Activated naive CD8-positive, alpha-beta T cell treated with anti-CD3 and anti-CD28 coated beads, Interleukin-2, amount 10 ng/mL, durations not matched to agents 7 days and 5 days (primary cell): ENCODE data around the gene SYCE3. TPM values are rescaled to one million over a fixed set of nuclear protein-coding genes. Genes with fewer than 3 reads are reported as not detected.
A peak's percentile ranks its signal among the peaks of the same experiment; 100 is the strongest.

Source experiments
- ATAC-seq: fragments of 150-1000 bp; cut with Tn5 transposase; one replicate; pipeline ENCODE4 v1.10.0; 2021; ENCODE audit warnings: low read depth, moderate library complexity
- POLR2A ChIA-PET: fragments of 350-600 bp; sonication (Branson Sonifier 250); formaldehyde crosslinking; loops from one replicate; lab custom pipeline; 2021; ENCODE audit warnings: antibody characterized with exemption; lab: Charles Lee
- DNase-seq: peaks from one replicate; pipeline ENCODE4 v3.0.0; 2021
- H3K27ac Mint-ChIP-seq: one replicate; pipeline ENCODE4 v1.8.0; 2022; ENCODE audit warnings: mild to moderate bottlenecking, mixed read lengths
- H3K27me3 Mint-ChIP-seq: one replicate; pipeline ENCODE4 v1.8.0; 2022; ENCODE audit warnings: mild to moderate bottlenecking, moderate library complexity, mixed read lengths
- H3K36me3 Mint-ChIP-seq: one replicate; pipeline ENCODE4 v1.8.0; 2021; ENCODE audit warnings: mild to moderate bottlenecking, mixed read lengths
- H3K4me1 Mint-ChIP-seq: one replicate; pipeline ENCODE4 v1.8.0; 2021; ENCODE audit warnings: mixed read lengths
- H3K4me3 Mint-ChIP-seq: one replicate; pipeline ENCODE4 v1.8.0; 2022; ENCODE audit warnings: mild to moderate bottlenecking, moderate library complexity, mixed read lengths
- H3K9me3 Mint-ChIP-seq: one replicate; pipeline ENCODE4 v1.8.0; 2021; ENCODE audit warnings: mixed read lengths
- total RNA-seq, 2 experiments: library from RNA; stranded (reverse); gene quantifications; one replicate each; pipeline ENCODE4 v1.2.3, GENCODE V29; 2021

SYCE3 gene
- total RNA-seq, 2 experiments from 2014 or later = 0.79 to 1.1 TPM

DNA sequence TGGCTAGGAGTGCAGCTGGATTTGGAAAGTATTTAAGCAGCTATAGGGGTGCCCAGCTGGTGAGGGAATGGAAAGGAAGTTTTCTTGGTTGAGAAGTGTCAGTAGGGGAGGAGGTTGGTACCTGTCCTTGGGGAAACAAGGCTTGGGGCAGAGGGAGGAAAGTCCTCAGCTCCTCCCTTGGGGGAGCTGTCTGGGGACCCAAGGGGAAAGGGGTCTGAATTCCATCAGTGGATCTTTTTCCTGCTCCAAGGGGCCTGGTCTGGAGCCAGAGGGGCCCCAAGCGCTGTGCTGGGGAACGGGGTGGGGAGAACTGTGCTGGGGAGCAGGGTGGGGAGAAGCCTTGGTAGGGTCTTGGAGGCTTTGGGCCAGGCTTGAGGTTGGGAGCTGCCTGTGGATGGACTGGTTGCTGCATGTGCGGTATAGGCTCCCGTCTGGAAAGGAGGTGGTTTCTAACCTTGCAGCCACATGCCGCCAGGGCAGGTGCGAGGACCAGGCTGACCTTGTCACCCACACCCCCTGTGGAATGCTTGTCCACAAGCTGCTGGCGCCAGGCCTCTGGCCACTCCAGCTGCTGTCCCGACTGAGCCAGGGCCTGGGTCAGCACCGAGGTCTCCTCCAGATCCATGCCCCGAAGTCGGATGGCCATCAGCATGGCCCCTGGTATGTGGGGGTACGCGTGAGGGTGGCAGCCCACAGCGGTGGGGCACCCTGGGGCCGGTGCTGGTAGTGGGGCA is 33.9 kb downstream of the SYCE3 start:
- peak overlapping the region; percentile 94 for H3K27ac Mint-ChIP-seq
- no peaks in the 10 kb centered on the region for H3K9me3 Mint-ChIP-seq
- H3K4me1 Mint-ChIP-seq = peaks cover 40% of the 10 kb centered on the region
- peak; percentile 52 for DNase-seq
- H3K36me3 Mint-ChIP-seq = peaks cover 24% of the 10 kb centered on the region
- POLR2A ChIA-PET = interaction anchor here (1.1 to 13.0 kb wide), 9 partner anchors 11 to 278 kb away, joined by 3 to 300 read pairs (median 93); partner anchors contain the start of genes CHKB, CPT1B, HDAC10 and KLHDC7B
- no peaks in the 10 kb centered on the region for H3K27me3 Mint-ChIP-seq
- ATAC-seq = no peak
- H3K4me3 Mint-ChIP-seq = peak overlapping the region; percentile 84

DNA sequence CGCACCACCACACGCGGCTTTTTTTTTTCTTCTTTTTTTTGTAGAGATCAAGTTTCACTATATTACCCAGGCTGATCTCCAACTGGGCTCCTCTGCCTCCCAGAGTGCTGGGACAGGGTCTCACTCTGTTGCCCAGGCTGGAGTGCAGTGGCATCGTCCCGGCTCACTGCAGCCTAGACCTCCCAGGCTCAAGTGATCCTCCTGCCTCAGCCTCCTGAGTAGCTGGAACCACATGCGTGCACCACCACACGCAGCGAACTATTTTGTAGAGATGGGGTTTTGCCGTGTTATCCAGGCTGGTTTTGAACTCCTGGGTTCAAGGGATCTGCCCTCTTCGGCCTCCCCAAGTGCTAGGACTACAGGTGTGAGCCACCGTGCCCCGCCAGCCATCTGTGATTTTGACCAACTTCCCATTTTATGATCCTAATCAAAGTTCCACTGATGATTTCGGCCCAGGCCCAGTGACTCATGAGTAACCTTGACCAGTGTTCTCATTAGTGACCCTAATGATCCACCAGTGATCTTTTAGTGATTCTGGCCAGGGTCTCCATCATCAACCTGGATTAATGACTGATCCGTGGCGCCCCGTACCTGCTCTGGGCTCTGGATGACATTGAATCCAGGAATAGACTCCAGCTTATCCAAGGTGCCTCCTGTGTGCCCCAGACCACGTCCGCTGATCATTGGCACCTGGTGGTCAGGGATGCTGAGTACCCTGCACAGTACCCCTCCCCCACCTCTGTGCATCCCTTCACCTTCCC is 34.6 kb downstream of the SYCE3 start:
- peaks cover 22% of the 10 kb centered on the region for H3K36me3 Mint-ChIP-seq
- peak overlapping the region; percentile 84 for H3K4me3 Mint-ChIP-seq
- ATAC-seq (no peak), DNase-seq (no peak)
- no peaks in the 10 kb centered on the region for H3K9me3 Mint-ChIP-seq
- H3K4me1 Mint-ChIP-seq = peaks cover 37% of the 10 kb centered on the region
- no peaks in the 10 kb centered on the region for H3K27me3 Mint-ChIP-seq
- peak overlapping the region; percentile 94 for H3K27ac Mint-ChIP-seq
- POLR2A ChIA-PET = interaction anchor here (1.0 to 13.0 kb wide), 9 partner anchors 12 to 277 kb away, joined by 3 to 300 read pairs (median 93); partner anchors contain the start of genes CHKB, CPT1B, HDAC10 and KLHDC7B

DNA sequence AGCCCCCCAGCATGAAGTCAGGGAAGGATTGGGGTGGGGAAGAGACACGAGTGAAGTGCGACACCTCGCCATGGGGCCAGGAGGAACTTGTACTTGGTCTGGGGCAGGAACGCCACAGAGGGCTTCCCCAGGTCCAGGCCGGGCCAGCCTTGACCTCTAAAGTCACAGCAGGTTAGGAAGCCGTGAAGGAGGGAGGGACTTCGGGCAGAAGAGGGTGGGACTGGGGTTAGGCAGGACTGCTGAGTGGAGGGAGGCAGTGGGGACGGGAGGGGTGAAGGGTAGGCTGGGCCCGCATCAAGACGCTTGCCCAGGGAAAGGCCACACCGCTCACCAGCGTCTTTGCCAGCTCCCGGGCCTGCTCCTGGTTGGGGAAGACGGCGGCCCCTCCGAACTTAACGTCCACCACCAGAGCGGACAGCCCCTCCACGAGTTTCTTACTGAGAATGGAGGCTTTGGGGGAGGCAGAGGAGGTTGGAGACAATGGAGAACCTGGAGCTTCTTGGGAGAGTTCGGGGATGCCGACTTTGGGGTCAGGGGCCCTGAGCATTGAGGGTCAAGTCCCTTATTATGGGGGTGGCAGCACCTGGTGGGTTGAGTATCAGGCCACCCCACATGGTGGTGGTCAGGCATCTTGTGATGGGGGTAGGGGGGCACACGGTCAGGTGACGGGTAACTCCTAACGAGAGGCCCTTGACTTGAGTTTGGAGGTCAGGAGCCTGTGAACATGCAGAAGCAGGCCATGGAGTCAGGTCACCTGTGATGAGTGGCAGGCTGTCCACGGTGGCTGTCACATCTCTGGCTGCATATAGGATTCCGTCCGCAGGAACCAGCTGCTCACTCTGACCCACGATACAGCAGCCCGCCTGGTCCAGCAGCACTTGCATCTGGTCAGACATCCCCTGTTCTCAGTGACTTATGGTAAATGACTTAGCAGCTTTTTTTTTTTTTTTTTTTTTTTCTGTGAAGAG is 35.6 kb downstream of the SYCE3 start:
- Mint-ChIP-seq H3K36me3 (peaks cover 21% of the 10 kb centered on the region), H3K4me1 (peaks cover 30% of the 10 kb centered on the region), H3K9me3 (no peaks in the 10 kb centered on the region), H3K4me3 (peak overlapping the region; percentile 84), H3K27ac (peak overlapping the region; percentile 94), H3K27me3 (no peaks in the 10 kb centered on the region)
- DNase-seq (peak; percentile 55), ATAC-seq (no peak)
- POLR2A ChIA-PET = interaction anchor here (0.6 to 13.0 kb wide), 12 partner anchors 13 to 233 kb away, joined by 3 to 300 read pairs (median 25); partner anchors contain the start of genes ARSA, CHKB, CPT1B and KLHDC7B

DNA sequence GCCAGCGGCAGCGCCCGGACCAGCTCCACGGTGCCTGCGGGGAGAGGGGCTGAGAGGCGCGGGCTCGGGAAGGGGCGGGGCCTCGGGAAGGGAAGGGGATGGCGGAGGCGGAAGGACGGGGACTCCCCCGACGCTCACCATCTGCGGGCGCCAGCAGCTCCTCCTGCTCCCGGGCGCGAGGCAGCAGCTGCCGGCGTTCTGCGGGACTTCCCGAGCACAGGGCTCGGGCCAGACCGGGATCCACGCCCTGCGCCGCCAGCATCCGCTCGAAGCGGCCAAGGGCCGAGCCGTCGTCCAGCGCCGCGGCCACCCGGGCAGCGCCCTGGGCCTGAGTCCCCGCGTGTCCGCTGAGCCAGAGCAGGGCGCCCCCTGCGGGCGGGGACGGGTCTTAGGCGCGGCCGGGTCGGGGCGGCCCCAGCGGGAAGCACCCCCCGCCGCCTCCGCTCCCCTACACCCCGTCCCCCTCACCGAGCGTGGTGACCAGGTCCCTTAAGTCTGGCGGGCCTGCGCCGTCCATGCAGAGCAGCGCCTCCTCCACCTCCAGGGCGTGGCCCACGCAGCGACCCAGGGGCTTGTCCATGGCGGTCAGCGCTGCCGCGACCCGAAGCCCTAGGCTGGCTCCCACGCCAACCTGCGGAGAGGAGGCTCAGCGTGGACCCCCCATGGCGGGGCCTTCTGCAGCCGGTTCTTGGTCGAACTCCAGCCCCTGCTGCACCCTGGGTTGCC is 36.4 kb downstream of the SYCE3 start:
- POLR2A ChIA-PET = interaction anchor here (0.7 to 13.0 kb wide), 35 partner anchors 9 to 712 kb away, joined by 3 to 300 read pairs (median 7); partner anchors contain the start of genes ARSA, CHKB, CPT1B and HDAC10
- peaks cover 21% of the 10 kb centered on the region for H3K36me3 Mint-ChIP-seq
- peak; percentile 40 for ATAC-seq
- H3K27me3 Mint-ChIP-seq = no peaks in the 10 kb centered on the region
- H3K4me1 Mint-ChIP-seq = peaks cover 30% of the 10 kb centered on the region
- H3K9me3 Mint-ChIP-seq = no peaks in the 10 kb centered on the region
- peak overlapping the region; percentile 94 for H3K27ac Mint-ChIP-seq
- DNase-seq = peak; percentile 91
- peak overlapping the region; percentile 84 for H3K4me3 Mint-ChIP-seq

DNA sequence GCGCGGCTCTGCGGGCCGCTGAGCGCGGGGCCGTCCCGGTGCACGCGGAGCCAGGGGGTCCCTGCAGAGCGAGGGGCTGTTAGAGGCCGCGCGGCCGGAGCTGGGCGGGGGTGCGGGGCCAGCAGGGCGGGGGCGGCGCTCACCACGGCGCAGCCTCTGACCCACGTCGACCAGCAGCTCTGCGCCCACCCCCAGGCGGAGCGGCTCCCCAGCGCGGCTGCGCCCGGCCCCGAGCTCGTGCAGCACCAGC is 36.9 kb downstream of the SYCE3 start:
- Mint-ChIP-seq H3K36me3 (peaks cover 22% of the 10 kb centered on the region), H3K27ac (peak overlapping the region; percentile 95), H3K4me1 (peaks cover 30% of the 10 kb centered on the region), H3K9me3 (no peaks in the 10 kb centered on the region), H3K4me3 (peak overlapping the region; percentile 96), H3K27me3 (no peaks in the 10 kb centered on the region)
- ATAC-seq = no peak
- no peak for DNase-seq
- POLR2A ChIA-PET = interaction anchor here (0.7 to 13.0 kb wide), 37 partner anchors 8 to 711 kb away, joined by 3 to 300 read pairs (median 6); partner anchors contain the start of genes ADM2, ARSA, CHKB and CPT1B

DNA sequence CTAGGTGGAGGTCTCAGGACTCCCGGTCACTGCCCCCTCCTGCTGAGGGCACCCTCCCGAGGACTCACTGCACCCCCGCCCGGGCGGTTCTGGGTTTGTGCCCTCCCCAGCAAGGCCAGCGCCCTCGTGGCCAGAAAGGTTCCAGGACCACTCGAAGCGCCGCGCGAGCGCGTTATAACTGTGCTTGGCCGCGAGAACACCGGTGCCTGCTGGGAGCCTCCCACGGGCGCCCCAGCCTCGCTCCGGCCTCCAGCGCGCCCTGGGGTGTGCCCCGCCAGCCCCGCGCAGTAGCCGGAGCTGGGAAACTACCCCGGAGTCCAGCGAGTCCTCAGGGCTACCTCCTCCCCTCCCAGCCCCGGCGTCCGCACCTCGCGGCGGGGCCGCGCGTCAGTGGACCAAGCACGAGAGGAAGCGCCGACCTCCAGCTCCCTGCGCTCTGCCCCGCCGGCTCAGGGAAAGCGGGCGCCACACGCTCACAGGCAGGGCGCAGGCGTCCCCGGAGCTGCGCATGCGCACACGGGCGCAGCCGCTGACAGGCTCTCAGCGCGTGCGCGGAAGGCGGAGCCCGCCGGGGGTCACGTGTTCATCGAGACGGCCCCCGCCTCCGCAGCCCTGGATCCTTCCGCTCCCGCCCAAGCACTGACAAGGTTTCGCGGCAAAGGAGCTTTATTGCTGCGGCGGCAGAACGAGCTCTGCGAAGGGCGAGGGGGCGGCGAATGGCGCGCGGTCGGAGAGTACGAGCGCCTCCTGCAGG is 37.4 kb downstream of the SYCE3 start, which contains the start of gene SCO2:
Gene SCO2, minus strand, starts transcription at position 495 of the 754 bp plus-strand sequence. CDS start 1,187 bp downstream, outside the sequence.
- H3K4me1 Mint-ChIP-seq = peaks cover 30% of the 10 kb centered on the region
- POLR2A ChIA-PET = interaction anchor here (0.7 to 13.0 kb wide), 39 partner anchors 8 to 711 kb away, joined by 3 to 300 read pairs (median 6); partner anchors contain the start of genes ADM2, ARSA, CHKB and CPT1B
- H3K9me3 Mint-ChIP-seq = no peaks in the 10 kb centered on the region
- peak within 1 kb of the TSS; percentile 95 for H3K27ac Mint-ChIP-seq
- DNase-seq = peak; percentile 99
- H3K36me3 Mint-ChIP-seq = peaks cover 22% of the 10 kb centered on the region
- ATAC-seq = peak; percentile 57
- no peaks in the 10 kb centered on the region for H3K27me3 Mint-ChIP-seq
- H3K4me3 Mint-ChIP-seq = peak within 1 kb of the TSS; percentile 96

DNA sequence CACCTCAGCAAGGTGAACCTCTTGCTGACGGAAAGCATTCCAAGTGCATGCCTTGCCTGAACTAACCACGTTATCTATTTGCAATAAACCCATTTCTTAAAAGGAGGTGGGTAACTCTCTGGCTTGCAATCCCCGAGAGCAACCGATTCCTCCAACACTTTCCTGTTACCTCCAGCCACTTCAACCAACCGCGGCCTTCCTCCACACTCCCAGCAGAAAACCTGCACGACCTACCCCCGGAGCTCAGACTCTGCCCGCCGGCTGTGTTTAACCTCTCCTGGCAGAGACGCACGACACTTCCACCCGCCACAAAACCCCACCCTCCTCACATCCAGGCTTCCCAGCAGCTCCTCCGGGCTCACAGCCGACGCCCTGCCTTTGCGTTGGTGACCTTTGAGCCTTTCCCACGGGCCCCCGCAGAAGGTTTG is 38.0 kb downstream of the SYCE3 start:
- POLR2A ChIA-PET = interaction anchor here (0.8 to 13.0 kb wide), 23 partner anchors 10 to 316 kb away, joined by 3 to 300 read pairs (median 7); partner anchors contain the start of genes ADM2, CHKB, CPT1B and HDAC10
- H3K27me3 Mint-ChIP-seq = no peaks in the 10 kb centered on the region
- peak overlapping the region; percentile 95 for H3K27ac Mint-ChIP-seq
- DNase-seq = no peak
- no peaks in the 10 kb centered on the region for H3K9me3 Mint-ChIP-seq
- H3K36me3 Mint-ChIP-seq = peaks cover 22% of the 10 kb centered on the region
- H3K4me3 Mint-ChIP-seq = peak overlapping the region; percentile 96
- no peak for ATAC-seq
- H3K4me1 Mint-ChIP-seq = peaks cover 30% of the 10 kb centered on the region

DNA sequence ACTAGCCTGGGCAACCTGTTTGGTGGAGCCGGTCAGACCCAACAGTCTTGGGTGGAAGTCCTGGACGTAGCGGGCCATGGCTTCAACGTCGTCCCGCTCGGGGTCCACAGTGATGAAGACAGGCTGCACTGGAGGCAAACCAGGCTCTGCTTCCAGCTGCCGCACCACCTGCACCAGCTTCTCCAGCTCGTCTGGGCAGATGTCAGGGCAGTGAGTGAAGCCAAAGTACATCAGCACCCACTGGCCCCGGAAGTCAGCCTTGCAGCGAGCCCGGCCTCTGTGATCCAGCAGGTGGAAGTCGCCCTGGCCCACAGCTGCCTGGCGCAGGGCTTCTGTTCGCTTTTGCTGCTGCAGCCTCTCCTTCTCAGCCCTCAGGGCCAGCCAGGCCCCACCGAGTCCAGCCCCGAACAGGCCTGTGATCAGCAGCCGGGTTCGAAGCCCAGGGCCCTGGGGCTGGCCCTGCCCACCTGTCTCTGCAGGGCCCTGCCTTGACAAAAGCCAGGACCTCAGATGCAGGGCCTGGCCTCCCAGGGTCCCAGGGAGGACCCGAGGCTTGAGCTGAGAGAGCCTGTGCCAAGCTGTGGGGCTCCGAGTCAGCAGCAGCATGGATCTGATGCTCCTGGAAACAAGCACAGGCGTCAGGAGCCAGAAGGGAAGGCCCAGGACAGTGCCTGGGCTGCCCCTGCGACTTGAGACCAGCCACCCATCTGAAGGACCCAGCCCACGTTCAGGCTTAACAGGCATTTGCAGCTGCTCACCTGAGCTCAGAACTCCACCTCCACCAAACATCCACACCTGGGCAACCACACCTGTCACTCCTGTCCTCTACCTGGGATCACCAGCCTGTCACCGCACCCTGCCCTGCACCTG is 38.7 kb downstream of the SYCE3 start:
- H3K9me3 Mint-ChIP-seq = no peaks in the 10 kb centered on the region
- peaks cover 30% of the 10 kb centered on the region for H3K4me1 Mint-ChIP-seq
- POLR2A ChIA-PET = interaction anchor here (0.8 to 13.0 kb wide), 16 partner anchors 9 to 273 kb away, joined by 3 to 300 read pairs (median 23); partner anchors contain the start of genes CHKB, CPT1B, HDAC10 and KLHDC7B
- peak overlapping the region; percentile 96 for H3K4me3 Mint-ChIP-seq
- peak overlapping the region; percentile 95 for H3K27ac Mint-ChIP-seq
- ATAC-seq = no peak
- peak; percentile 35 for DNase-seq
- H3K27me3 Mint-ChIP-seq = no peaks in the 10 kb centered on the region
- peaks cover 26% of the 10 kb centered on the region for H3K36me3 Mint-ChIP-seq

DNA sequence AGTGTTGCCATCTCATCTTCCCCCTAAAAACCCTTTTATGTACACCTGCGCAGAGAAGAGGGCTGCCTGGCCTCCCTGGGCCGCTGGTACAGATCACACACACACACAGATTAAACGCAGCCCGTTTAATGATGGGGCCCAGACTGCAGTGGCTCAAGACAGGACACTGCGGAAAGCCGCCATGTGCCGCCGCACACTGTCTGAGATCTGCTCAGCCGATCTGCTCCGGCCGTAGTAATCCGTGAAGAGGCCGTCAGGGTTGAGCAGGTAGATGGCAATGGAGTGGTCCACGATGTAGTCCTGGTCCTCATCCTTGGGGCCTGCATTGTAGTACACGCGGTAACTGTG is 39.3 kb downstream of the SYCE3 start:
- DNase-seq (no peak), ATAC-seq (no peak)
- Mint-ChIP-seq H3K36me3 (peaks cover 22% of the 10 kb centered on the region), H3K27me3 (no peaks in the 10 kb centered on the region), H3K27ac (no peak overlapping the region), H3K9me3 (no peaks in the 10 kb centered on the region), H3K4me1 (peaks cover 26% of the 10 kb centered on the region), H3K4me3 (peak overlapping the region; percentile 10)
- POLR2A ChIA-PET = interaction anchor here (1.6 to 5.4 kb wide), 2 partner anchors 9 to 13 kb away, joined by 5 to 175 read pairs; partner anchors contain the start of genes LMF2 and NCAPH2

DNA sequence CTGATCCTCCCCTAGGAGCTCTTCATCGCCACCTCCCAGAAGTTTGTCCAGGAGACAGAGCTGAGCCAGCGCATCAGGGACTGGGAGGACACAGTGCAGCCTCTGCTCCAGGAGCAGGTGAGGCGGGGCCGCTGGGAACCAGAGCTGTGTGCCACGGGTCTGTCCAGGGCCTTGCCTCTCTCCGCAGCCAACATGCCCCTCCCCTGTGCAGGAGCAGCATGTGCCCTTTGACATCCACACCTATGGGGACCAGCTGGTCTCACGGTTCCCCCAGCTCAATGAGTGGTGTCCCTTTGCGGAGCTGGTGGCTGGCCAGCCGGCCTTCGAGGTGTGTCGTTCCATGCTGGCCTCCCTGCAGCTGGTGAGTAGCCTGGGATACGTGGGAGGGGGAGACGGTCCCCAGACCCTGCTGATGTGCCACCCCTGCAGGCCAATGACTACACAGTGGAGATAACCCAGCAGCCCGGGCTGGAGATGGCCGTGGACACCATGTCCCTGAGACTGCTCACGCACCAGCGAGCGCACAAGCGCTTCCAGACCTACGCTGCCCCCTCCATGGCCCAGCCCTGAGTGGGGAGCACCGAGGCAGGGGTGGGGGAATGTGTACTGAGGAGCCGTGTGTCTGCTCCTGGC is 39.8 kb downstream of the SYCE3 start:
- Mint-ChIP-seq H3K4me1 (peaks cover 21% of the 10 kb centered on the region), H3K36me3 (peaks cover 17% of the 10 kb centered on the region), H3K27ac (no peak overlapping the region), H3K27me3 (no peaks in the 10 kb centered on the region), H3K4me3 (no peak overlapping the region), H3K9me3 (no peaks in the 10 kb centered on the region)
- POLR2A ChIA-PET = interaction anchor here (0.6 to 5.4 kb wide), 4 partner anchors 9 to 53 kb away, joined by 3 to 175 read pairs (median 6); partner anchors contain the start of genes LMF2 and NCAPH2
- DNase-seq (peak; percentile 31), ATAC-seq (no peak)
